OCI-LY1 (cell line): ENCODE results near the gene KLHDC10.
"Not testable (repeated sequence)": the region's sequence is repeated elsewhere in the genome, so short reads cannot be mapped to it uniquely, and the experiment has no call there.

Experiments
- CTCF ChIP-seq: fragments of 200-600 bp; sonication (generic), shearing (Covaris generic); IDR thresholded peaks from 2 replicates; pipeline ENCODE4 v1.5.1; 2017; ENCODE audit warnings: mild to moderate bottlenecking, antibody characterized with exemption, low read length, moderate library complexity, mixed read lengths
- EZH2 ChIP-seq: fragments of 200-600 bp; sonication (generic), shearing (Covaris generic); IDR thresholded peaks from 2 replicates; pipeline ENCODE4 v1.8.0; 2017; ENCODE audit warnings: borderline replicate concordance, mixed run types, mild to moderate bottlenecking, antibody characterized with exemption, low read length, moderate library complexity, mixed read lengths

- not testable (repeated sequence) for TF ChIP-seq CTCF, EZH2
Observed at GRCh38 chr7:130085235-130085634, 14.9 kb downstream of the KLHDC10 start.
